Natural killer cell (primary cell): ENCODE results near the gene UGT2B10. TPM values are rescaled to one million over a fixed set of nuclear protein-coding genes. Genes with fewer than 3 reads are reported as not detected.

Source experiments
- ATAC-seq, 3 donors: fragments of 150-1000 bp in 2 of 3; fragments of 200-7000 bp in 1 of 3; cut with Tn5 transposase; 1 replicate in 1 of 3; 2 replicates in 2 of 3; pipeline ENCODE4 v1.10.0; 2021; ENCODE audit warnings: mild to moderate bottlenecking in 2 of 3, moderate library complexity in 2 of 3
- DNase-seq, 2 donors: peaks; one replicate each; pipeline versions ENCODE4 v3.0.0 to v3.0.0-alpha.2; 2013 to 2021; ENCODE audit warnings: mixed read lengths in 1 of 2
- H3K27ac ChIP-seq: one replicate; pipeline ENCODE4 v1.5.1; 2013; ENCODE audit warnings: mild to moderate bottlenecking, low read length
- H3K27me3 ChIP-seq: one replicate; pipeline ENCODE4 v1.6.1; 2013; ENCODE audit warnings: low read length; ENCODE audit not compliant: control insufficient read depth, insufficient read depth
- H3K36me3 ChIP-seq: one replicate; pipeline ENCODE4 v1.6.1; 2013; ENCODE audit warnings: low read length; ENCODE audit not compliant: control insufficient read depth, insufficient read depth
- H3K4me1 ChIP-seq: one replicate; pipeline ENCODE4 v1.6.1; 2013; ENCODE audit warnings: low read length; ENCODE audit not compliant: control insufficient read depth, insufficient read depth
- H3K4me3 ChIP-seq: one replicate; pipeline ENCODE4 v1.5.1; 2013; ENCODE audit warnings: low read length
- H3K9me3 ChIP-seq: one replicate; pipeline ENCODE4 v1.6.1; 2013; ENCODE audit warnings: low read length; ENCODE audit not compliant: control insufficient read depth, insufficient read depth
- H3K27ac Mint-ChIP-seq, 2 donors: one replicate each; pipeline ENCODE4 v1.8.0; 2022; ENCODE audit warnings: mild to moderate bottlenecking in 2 of 2, mixed read lengths in 2 of 2, moderate library complexity in 1 of 2
- H3K27me3 Mint-ChIP-seq, 2 donors: one replicate each; pipeline ENCODE4 v1.8.0; 2022; ENCODE audit warnings: low read depth in 2 of 2, mixed read lengths in 2 of 2
- H3K36me3 Mint-ChIP-seq: one replicate; pipeline ENCODE4 v1.8.0; 2022; ENCODE audit warnings: mixed read lengths
- H3K4me1 Mint-ChIP-seq, 2 donors: one replicate each; pipeline ENCODE4 v1.8.0; 2022; ENCODE audit warnings: mixed read lengths in 2 of 2
- H3K4me3 Mint-ChIP-seq: one replicate; pipeline ENCODE4 v1.8.0; 2022; ENCODE audit warnings: mild to moderate bottlenecking, moderate library complexity, mixed read lengths
- H3K9me3 Mint-ChIP-seq, 2 donors: one replicate each; pipeline ENCODE4 v1.8.0; 2022; ENCODE audit warnings: mixed read lengths in 2 of 2
- CTCF ChIP-seq: fragments of 200-600 bp; IDR thresholded peaks from one replicate; pipeline ENCODE4 v1.8.0; 2022; ENCODE audit warnings: antibody characterized with exemption
- WGBS: methylation state at CpG from one replicate; pipeline ENCODE4 v1.1.7; 2013; ENCODE audit warnings: missing lambda C conversion rate; ENCODE audit not compliant: insufficient coverage; 5-methylcytosine and 5-hydroxymethylcytosine counted together
- intact Hi-C: fragments of 100-400 bp; cut with micrococcal nuclease; formaldehyde crosslinking; loops from one replicate; pipeline ENCODE4 v1.14.2; 2022
- total RNA-seq, 4 donors: library from RNA; stranded (reverse); fragments of 120-200 nt in 1 of 4; gene quantifications; one replicate each; pipeline versions ENCODE4 v1.2.3 to v1.2.4, GENCODE V29; 2013 to 2022

UGT2B10 gene
- total RNA-seq, 3 donors from 2014 or later (not counting 1 experiment from before 2014, with no cell fraction given): not detected

- no peak for TF ChIP-seq CTCF
- no peak overlapping the region for H3K4me3 Mint-ChIP-seq
- Histone ChIP-seq H3K27ac (no peak overlapping the region), H3K4me1 (no peaks in the 10 kb centered on the region), H3K4me3 (no peak overlapping the region), H3K27me3 (no peaks in the 10 kb centered on the region), H3K36me3 (no peaks in the 10 kb centered on the region), H3K9me3 (no peaks in the 10 kb centered on the region)
- DNase-seq (no peak), ATAC-seq (no peak)
- H3K36me3 Mint-ChIP-seq: no peaks in the 10 kb centered on the region
- peaks cover 0 to 11% of the 10 kb centered on the region in 2 donors for H3K9me3 Mint-ChIP-seq
- WGBS: 85% methylated on average over 1 of the region's 1 CpG
- no peaks in the 10 kb centered on the region for H3K27me3 Mint-ChIP-seq
- no peak overlapping the region for H3K27ac Mint-ChIP-seq
- H3K4me1 Mint-ChIP-seq: no peaks in the 10 kb centered on the region
- intact Hi-C loops: no loop called here
Observed at GRCh38 chr4:68797048-68797447, 18.7 kb upstream of the UGT2B10 start.

GRCh38 chr4:68797618-68798017 is 18.2 kb upstream of the UGT2B10 start:
- Mint-ChIP-seq H3K27me3 (no peaks in the 10 kb centered on the region), H3K36me3 (no peaks in the 10 kb centered on the region), H3K9me3 (peaks cover under 1 to 14% of the 10 kb centered on the region in 2 donors), H3K4me3 (no peak overlapping the region), H3K27ac (no peak overlapping the region), H3K4me1 (no peaks in the 10 kb centered on the region)
- no peaks in the 10 kb centered on the region for H3K27me3 ChIP-seq
- 69% methylated on average over 3 of the region's 3 CpGs for WGBS
- TF ChIP-seq CTCF: no peak
- H3K36me3 ChIP-seq: no peaks in the 10 kb centered on the region
- intact Hi-C loops: no loop called here
- no peak for ATAC-seq
- no peaks in the 10 kb centered on the region for H3K9me3 ChIP-seq
- H3K4me1 ChIP-seq: no peaks in the 10 kb centered on the region
- H3K4me3 ChIP-seq: no peak overlapping the region
- no peak overlapping the region for H3K27ac ChIP-seq
- DNase-seq: no peak

- H3K27me3 Mint-ChIP-seq: no peaks in the 10 kb centered on the region
- 94% methylated on average over 4 of the region's 4 CpGs for WGBS
- Histone ChIP-seq H3K9me3 (peaks cover 7% of the 10 kb centered on the region), H3K4me3 (no peak overlapping the region), H3K4me1 (no peaks in the 10 kb centered on the region), H3K27ac (no peak overlapping the region), H3K36me3 (no peaks in the 10 kb centered on the region), H3K27me3 (no peaks in the 10 kb centered on the region)
- intact Hi-C loops: no loop called here
- ATAC-seq (no peak), DNase-seq (no peak)
- H3K4me1 Mint-ChIP-seq: no peaks in the 10 kb centered on the region
- no peak for TF ChIP-seq CTCF
- no peak overlapping the region for H3K4me3 Mint-ChIP-seq
- peaks cover 4 to 25% of the 10 kb centered on the region in 2 donors for H3K9me3 Mint-ChIP-seq
- H3K27ac Mint-ChIP-seq: no peak overlapping the region
- H3K36me3 Mint-ChIP-seq: no peaks in the 10 kb centered on the region
Observed at GRCh38 chr4:68803013-68803412, 12.8 kb upstream of the UGT2B10 start.

GRCh38 chr4:68808060-68808459 is 7.7 kb upstream of the UGT2B10 start:
- DNase-seq (no peak), ATAC-seq (no peak)
- no peak overlapping the region for H3K27ac Mint-ChIP-seq
- H3K4me3 Mint-ChIP-seq: no peak overlapping the region
- H3K9me3 Mint-ChIP-seq: peaks cover 14 to 27% of the 10 kb centered on the region in 2 donors
- H3K4me1 Mint-ChIP-seq: no peaks in the 10 kb centered on the region
- Histone ChIP-seq H3K27me3 (no peaks in the 10 kb centered on the region), H3K27ac (no peak overlapping the region), H3K36me3 (no peaks in the 10 kb centered on the region), H3K9me3 (peaks cover 9% of the 10 kb centered on the region), H3K4me1 (no peaks in the 10 kb centered on the region), H3K4me3 (no peak overlapping the region)
- 42% methylated on average over 2 of the region's 2 CpGs for WGBS
- intact Hi-C loops: no loop called here
- peaks cover 7% of the 10 kb centered on the region for H3K36me3 Mint-ChIP-seq
- H3K27me3 Mint-ChIP-seq: no peaks in the 10 kb centered on the region
- TF ChIP-seq CTCF: no peak
